Mesenchymal stem cell (in vitro differentiated cells and primary cell): ENCODE measurements around the gene ANTXR2.

Experiments
- DNase-seq: peaks from one replicate; pipeline ENCODE4 v3.0.0-alpha.2; 2013
- H2AFZ ChIP-seq: one replicate; pipeline ENCODE4 v1.6.1; 2013; ENCODE audit warnings: low read depth, mild to moderate bottlenecking, control low read depth, inconsistent platforms, low read length, moderate library complexity
- H2AK5ac ChIP-seq: 2 replicates; pipeline ENCODE4 v1.6.1; 2013; ENCODE audit warnings: low read length, moderate library complexity, mild to moderate bottlenecking, inconsistent platforms; ENCODE audit not compliant: severe bottlenecking
- H2BK120ac ChIP-seq: one replicate; pipeline ENCODE4 v1.6.1; 2013; ENCODE audit warnings: low read depth, mild to moderate bottlenecking, inconsistent platforms, low read length, moderate library complexity
- H2BK12ac ChIP-seq, 2 experiments: one replicate each; pipeline ENCODE4 v1.6.1; 2013; ENCODE audit warnings: inconsistent platforms in 2 of 2, low read length in 2 of 2, mild to moderate bottlenecking in 2 of 2, moderate library complexity in 2 of 2, control low read depth in 1 of 2
- H2BK15ac ChIP-seq: one replicate; pipeline ENCODE4 v1.6.1; 2013; ENCODE audit warnings: mild to moderate bottlenecking, low read depth, inconsistent platforms; ENCODE audit not compliant: poor library complexity, severe bottlenecking
- H2BK5ac ChIP-seq: 2 replicates; pipeline ENCODE4 v1.6.1; 2013; ENCODE audit warnings: low read depth, mild to moderate bottlenecking, low read length, control low read depth, inconsistent platforms; ENCODE audit not compliant: poor library complexity, severe bottlenecking
- H3K14ac ChIP-seq, 2 experiments: one replicate each; pipeline ENCODE4 v1.6.1; 2013; ENCODE audit warnings: inconsistent platforms in 2 of 2, low read length in 2 of 2, control low read depth in 1 of 2, mild to moderate bottlenecking in 1 of 2, moderate library complexity in 1 of 2
- H3K18ac ChIP-seq, 2 experiments: one replicate each; pipeline ENCODE4 v1.6.1; 2013; ENCODE audit warnings: inconsistent platforms in 2 of 2, low read length in 2 of 2, control low read depth in 1 of 2, low read depth in 1 of 2, mild to moderate bottlenecking in 1 of 2
- H3K23ac ChIP-seq, 2 experiments: one replicate each; pipeline ENCODE4 v1.6.1; 2013; ENCODE audit warnings: inconsistent platforms in 2 of 2, low read length in 2 of 2, mild to moderate bottlenecking in 2 of 2, moderate library complexity in 2 of 2, control low read depth in 1 of 2
- H3K27ac ChIP-seq: 2 replicates; pipeline ENCODE4 v1.5.1; 2013; ENCODE audit warnings: mild to moderate bottlenecking, moderate library complexity, low read length, control low read depth, inconsistent platforms; ENCODE audit not compliant: poor library complexity, severe bottlenecking
- H3K27me3 ChIP-seq, 2 experiments: 2 replicates each; pipeline versions ENCODE4 v1.6.1 to v1.7.0; 2013; ENCODE audit warnings: low read length in 2 of 2, mild to moderate bottlenecking in 2 of 2, moderate library complexity in 2 of 2, control low read depth in 1 of 2, inconsistent platforms in 1 of 2; ENCODE audit not compliant: control insufficient read depth in 1 of 2, insufficient read depth in 1 of 2
- H3K36me3 ChIP-seq, 2 experiments: 2 replicates each; pipeline versions ENCODE4 v1.6.1 to v1.7.0; 2013; ENCODE audit warnings: low read length in 2 of 2, control low read depth in 1 of 2, inconsistent platforms in 1 of 2, low read depth in 1 of 2, mild to moderate bottlenecking in 1 of 2; ENCODE audit not compliant: insufficient read depth in 2 of 2, control insufficient read depth in 1 of 2
- H3K4ac ChIP-seq, 2 experiments: one replicate each; pipeline ENCODE4 v1.6.1; 2013; ENCODE audit warnings: inconsistent platforms in 2 of 2, low read length in 2 of 2, mild to moderate bottlenecking in 2 of 2, moderate library complexity in 2 of 2, control low read depth in 1 of 2, low read depth in 1 of 2
- H3K4me1 ChIP-seq: 2 replicates; pipeline ENCODE4 v1.6.1; 2013; ENCODE audit warnings: low read depth, low read length, control low read depth; ENCODE audit not compliant: control insufficient read depth, insufficient read depth
- H3K4me2 ChIP-seq: 2 replicates; pipeline ENCODE4 v1.6.1; 2013; ENCODE audit warnings: low read length, mild to moderate bottlenecking, inconsistent platforms; ENCODE audit not compliant: poor library complexity, severe bottlenecking
- H3K4me3 ChIP-seq, 2 experiments: 2 replicates each; pipeline versions ENCODE4 v1.5.1 to v1.7.0; 2013; ENCODE audit warnings: low read length in 2 of 2, mild to moderate bottlenecking in 2 of 2, control low read depth in 1 of 2, low read depth in 1 of 2; ENCODE audit not compliant: insufficient read depth in 1 of 2
- H3K79me1 ChIP-seq: replicated peaks from 2 replicates; pipeline ENCODE4 v1.6.1; 2013; ENCODE audit warnings: mild to moderate bottlenecking, control low read depth, low read length, inconsistent platforms; ENCODE audit not compliant: poor library complexity, severe bottlenecking
- H3K9ac ChIP-seq: 2 replicates; pipeline ENCODE4 v1.7.0; 2013; ENCODE audit warnings: mild to moderate bottlenecking, low read length, moderate library complexity
- H3K9me3 ChIP-seq: 2 replicates; pipeline ENCODE4 v1.7.0; 2013; ENCODE audit warnings: mild to moderate bottlenecking, low read length; ENCODE audit not compliant: control insufficient read depth
- H4K8ac ChIP-seq: one replicate; pipeline ENCODE4 v1.6.1; 2013; ENCODE audit warnings: inconsistent platforms, mild to moderate bottlenecking, low read length, moderate library complexity
- H4K91ac ChIP-seq: one replicate; pipeline ENCODE4 v1.6.1; 2013; ENCODE audit warnings: mild to moderate bottlenecking, low read length, inconsistent platforms
- WGBS: methylation state at CpG from one replicate; pipeline ENCODE4 v1.1.7; 2013; ENCODE audit warnings: mixed read lengths; 5-methylcytosine and 5-hydroxymethylcytosine counted together

ANTXR2 gene

GRCh38 chr4:80054375-80054774 is 18.7 kb downstream of the ANTXR2 start:
- Histone ChIP-seq H2BK120ac (no peak overlapping the region), H2AFZ (no peak overlapping the region), H3K9me3 (no peaks in the 10 kb centered on the region), H3K9ac (peak overlapping the region; percentile 8), H3K4me2 (no peak overlapping the region), H3K18ac (no peak overlapping the region), H2BK15ac (no peak overlapping the region), H3K4ac (no peak overlapping the region), H2BK5ac (no peak overlapping the region), H3K4me3 (no peak overlapping the region), H3K36me3 (peaks cover 0 to 95% of the 10 kb centered on the region in 2 experiments), H2BK12ac (no peak overlapping the region), H3K27ac (no peak overlapping the region), H4K91ac (no peak overlapping the region), H3K23ac (no peak overlapping the region), H2AK5ac (no peak overlapping the region), H3K79me1 (peaks cover 9% of the 10 kb centered on the region), H3K4me1 (no peaks in the 10 kb centered on the region), H4K8ac (no peak overlapping the region), H3K27me3 (no peaks in the 10 kb centered on the region), H3K14ac (no peak overlapping the region)
- DNase-seq: no peak
- no CpG with 5 or more reads among the region's 4 CpGs for WGBS

GRCh38 chr4:80053140-80053910 is 19.7 kb downstream of the ANTXR2 start:
- Histone ChIP-seq H4K8ac (no peak overlapping the region), H4K91ac (no peak overlapping the region), H3K27me3 (no peaks in the 10 kb centered on the region), H2BK12ac (no peak overlapping the region), H3K18ac (no peak overlapping the region), H2BK5ac (no peak overlapping the region), H2AK5ac (no peak overlapping the region), H3K4me2 (no peak overlapping the region), H3K14ac (no peak overlapping the region), H3K27ac (no peak overlapping the region), H3K23ac (no peak overlapping the region), H2AFZ (no peak overlapping the region), H3K4me1 (no peaks in the 10 kb centered on the region), H3K4ac (no peak overlapping the region), H3K9ac (peak overlapping the region; percentile 49), H2BK15ac (no peak overlapping the region), H3K4me3 (no peak overlapping the region), H3K79me1 (peaks cover 9% of the 10 kb centered on the region), H3K9me3 (no peaks in the 10 kb centered on the region), H3K36me3 (peaks cover 0 to 98% of the 10 kb centered on the region in 2 experiments), H2BK120ac (no peak overlapping the region)
- WGBS: 83% methylated on average over 1 of the region's 1 CpG
- no peak for DNase-seq

- no peak overlapping the region for H3K4me2 ChIP-seq
- H2BK5ac ChIP-seq: no peak overlapping the region
- H3K4me3 ChIP-seq: peak overlapping the region in 1 of 2 experiments; percentile 5
- H2BK15ac ChIP-seq: no peak overlapping the region
- WGBS: 92% methylated on average over 6 of the region's 7 CpGs
- no peaks in the 10 kb centered on the region for H3K9me3 ChIP-seq
- no peak overlapping the region for H3K14ac ChIP-seq
- H3K27ac ChIP-seq: no peak overlapping the region
- H3K9ac ChIP-seq: peak overlapping the region; percentile 41
- no peak overlapping the region for H4K91ac ChIP-seq
- H3K79me1 ChIP-seq: peaks cover 7% of the 10 kb centered on the region
- no peaks in the 10 kb centered on the region for H3K27me3 ChIP-seq
- DNase-seq: no peak
- H2AFZ ChIP-seq: no peak overlapping the region
- H2BK120ac ChIP-seq: no peak overlapping the region
- no peak overlapping the region for H2BK12ac ChIP-seq
- no peak overlapping the region for H3K4ac ChIP-seq
- peaks cover 0 to 84% of the 10 kb centered on the region in 2 experiments for H3K36me3 ChIP-seq
- H2AK5ac ChIP-seq: no peak overlapping the region
- no peak overlapping the region for H4K8ac ChIP-seq
- H3K4me1 ChIP-seq: no peaks in the 10 kb centered on the region
- no peak overlapping the region for H3K23ac ChIP-seq
- no peak overlapping the region for H3K18ac ChIP-seq
Observed at GRCh38 chr4:80049813-80050534, 23.1 kb downstream of the ANTXR2 start.

- no peaks in the 10 kb centered on the region for H3K4me1 ChIP-seq
- no peak overlapping the region for H4K91ac ChIP-seq
- no peaks in the 10 kb centered on the region for H3K9me3 ChIP-seq
- no peak overlapping the region for H3K4me3 ChIP-seq
- no peak overlapping the region for H2BK5ac ChIP-seq
- peaks cover 7% of the 10 kb centered on the region for H3K79me1 ChIP-seq
- H3K4ac ChIP-seq: no peak overlapping the region
- H3K27ac ChIP-seq: no peak overlapping the region
- H2AK5ac ChIP-seq: no peak overlapping the region
- H2BK15ac ChIP-seq: no peak overlapping the region
- no peak overlapping the region for H2BK120ac ChIP-seq
- DNase-seq: no peak
- H3K23ac ChIP-seq: no peak overlapping the region
- H2BK12ac ChIP-seq: no peak overlapping the region
- peak overlapping the region; percentile 41 for H3K9ac ChIP-seq
- no peak overlapping the region for H4K8ac ChIP-seq
- H3K14ac ChIP-seq: no peak overlapping the region
- no peak overlapping the region for H3K4me2 ChIP-seq
- H2AFZ ChIP-seq: no peak overlapping the region
- no peak overlapping the region for H3K18ac ChIP-seq
- no peaks in the 10 kb centered on the region for H3K27me3 ChIP-seq
- peaks cover 0 to 85% of the 10 kb centered on the region in 2 experiments for H3K36me3 ChIP-seq
Observed at GRCh38 chr4:80049402-80049801, 23.6 kb downstream of the ANTXR2 start.
